GM12878 (cell line): ENCODE data around the gene CATSPER1. TPM values are rescaled to one million over a fixed set of nuclear protein-coding genes. Genes with fewer than 3 reads are reported as not detected.

ENCODE experiments used
- ATF3 ChIP-seq: IDR thresholded peaks from 2 replicates; pipeline ENCODE4 v1.6.1; 2011; ENCODE audit warnings: low read depth, mild to moderate bottlenecking, low read length, moderate library complexity, borderline replicate concordance; ENCODE audit errors: extremely low read depth
- BHLHE40 ChIP-seq, 2 experiments: fragments of 450-650 bp in 1 of 2; IDR thresholded peaks; 2 replicates each; pipeline ENCODE4 v1.6.1; 2011 to 2017; ENCODE audit warnings: low read depth in 2 of 2, borderline replicate concordance in 1 of 2, improper control_type of control experiment in 1 of 2, low read length in 1 of 2, mild to moderate bottlenecking in 1 of 2
- CREB1 ChIP-seq: IDR thresholded peaks from 2 replicates; pipeline ENCODE4 v1.6.1; 2012; ENCODE audit warnings: low read depth, mild to moderate bottlenecking, inconsistent platforms
- HCFC1 ChIP-seq: fragments of 150-350 bp; IDR thresholded peaks from 2 replicates; pipeline ENCODE4 v1.6.1; 2014; ENCODE audit warnings: low read length
- IKZF1 ChIP-seq: fragments of 450-650 bp; conservative IDR thresholded peaks from 2 replicates; pipeline ENCODE4 v1.6.1; 2017; ENCODE audit warnings: antibody characterized with exemption, mild to moderate bottlenecking
- MYB ChIP-seq: fragments of 150-350 bp; IDR thresholded peaks from 2 replicates; pipeline ENCODE4 v1.6.1; 2014; ENCODE audit warnings: mild to moderate bottlenecking, low read depth, low read length, borderline replicate concordance
- NKRF ChIP-seq: fragments of 450-650 bp; conservative IDR thresholded peaks from 2 replicates; pipeline ENCODE4 v1.6.1; 2017; ENCODE audit warnings: mild to moderate bottlenecking, moderate library complexity
- PML ChIP-seq: IDR thresholded peaks from 2 replicates; pipeline ENCODE4 v1.6.1; 2012; ENCODE audit warnings: low read length, inconsistent platforms
- ZBTB40 ChIP-seq: fragments of 450-650 bp; IDR thresholded peaks from 2 replicates; pipeline ENCODE4 v1.6.1; 2016; ENCODE audit warnings: mild to moderate bottlenecking, moderate library complexity, borderline replicate concordance
- polyA plus RNA-seq, 11 experiments: library from polyadenylated mRNA; depleted of rRNA in 4 of 11; unstranded in 6 of 11; stranded (reverse) in 5 of 11; fragments of >200 nt; fragmentation: Nextera tagmentation in 4 of 11; fragmentation: Illumina TruSeq in 1 of 11; extraction: Ambion mirVana in 4 of 11; extraction: Trizol in 1 of 11; gene quantifications; 1 replicate in 1 of 11; 2 replicates in 10 of 11; pipeline versions ENCODE4 v1.2.1 to v1.2.3, GENCODE V29; 2011 to 2016; ENCODE audit warnings: inconsistent platforms in 2 of 11, missing spikeins in 2 of 11, low read depth in 1 of 11
- total RNA-seq, 4 experiments: library from RNA; depleted of rRNA in 3 of 4; stranded (reverse); fragments of >200 nt in 3 of 4; fragmentation: Illumina TruSeq in 1 of 4; extraction: Trizol in 1 of 4; gene quantifications; 2 replicates each; pipeline versions ENCODE4 v1.2.1 to v1.2.3, GENCODE V29; 2013 to 2021

The CATSPER1 gene
- total and polyA plus RNA-seq, 10 of the 15 experiments (the other 5 are each of a cell fraction or from before 2014, with no cell fraction given): 0.02 to 0.05 TPM; not detected in 8

- no peak for TF ChIP-seq ATF3
- TF ChIP-seq IKZF1: no peak
- TF ChIP-seq HCFC1: no peak
- TF ChIP-seq CREB1: no peak
- no peak for TF ChIP-seq BHLHE40 (IDR thresholded peaks at IDR 0.05; ENCODE audit: borderline replicate concordance in 1 of 2, low read depth in 2 of 2, low read length in 1 of 2)
- no peak for TF ChIP-seq ZBTB40
- TF ChIP-seq PML: no peak
- no peak for TF ChIP-seq MYB
- no peak for TF ChIP-seq NKRF
Measured at GRCh38 chr11:66042227-66042995, 16.1 kb upstream of the CATSPER1 start (continued).
